Endothelial cell of umbilical vein (primary cell): ENCODE results near the gene CYB5A.

Source experiments
- JUN ChIP-seq: IDR thresholded peaks from 2 replicates; pipeline ENCODE4 v1.6.1; 2011; ENCODE audit warnings: borderline replicate concordance, low read depth; ENCODE audit not compliant: insufficient read length, insufficient read depth
- POLR2AphosphoS5 ChIP-seq: IDR thresholded peaks from 2 replicates; pipeline ENCODE4 v1.6.1; 2012; ENCODE audit warnings: low read depth, mild to moderate bottlenecking, control low read depth, low read length, moderate library complexity; ENCODE audit not compliant: insufficient read depth
- TF ChIP-seq, protein P1 (sequence below), 2 donors: IDR thresholded peaks; 1 replicate in 1 of 2; 2 replicates in 1 of 2; pipeline ENCODE4 v1.5.1; 2011; ENCODE audit warnings: low read length in 2 of 2, mild to moderate bottlenecking in 2 of 2, moderate library complexity in 2 of 2, control low read depth in 1 of 2, inconsistent platforms in 1 of 2, low read depth in 1 of 2; ENCODE audit not compliant: insufficient read depth in 1 of 2; ENCODE audit errors: extremely low read depth in 1 of 2

DNA sequence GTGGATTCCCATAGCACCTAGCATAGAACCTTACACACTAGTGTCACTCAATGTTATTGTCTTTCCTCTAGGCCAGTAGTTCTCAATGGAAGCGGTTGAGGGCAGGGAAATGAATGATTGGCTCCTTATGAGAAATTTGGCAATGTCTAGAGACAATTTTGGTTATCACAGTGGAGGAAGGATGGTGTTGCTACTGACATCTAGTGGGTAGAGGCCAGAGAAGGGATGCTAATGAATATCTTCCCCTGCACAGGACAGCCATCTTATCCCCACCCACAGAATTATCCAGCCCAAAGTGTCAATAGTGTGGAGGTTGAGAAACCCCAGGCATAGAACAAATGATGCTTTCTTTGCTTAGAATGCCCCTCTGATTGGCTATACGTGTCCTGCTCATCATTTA is 39.6 kb upstream of the CYB5A start:
- TF ChIP-seq POLR2AphosphoS5 = no peak
- no peak for TF ChIP-seq JUN
- TF ChIP-seq, protein P1, sequence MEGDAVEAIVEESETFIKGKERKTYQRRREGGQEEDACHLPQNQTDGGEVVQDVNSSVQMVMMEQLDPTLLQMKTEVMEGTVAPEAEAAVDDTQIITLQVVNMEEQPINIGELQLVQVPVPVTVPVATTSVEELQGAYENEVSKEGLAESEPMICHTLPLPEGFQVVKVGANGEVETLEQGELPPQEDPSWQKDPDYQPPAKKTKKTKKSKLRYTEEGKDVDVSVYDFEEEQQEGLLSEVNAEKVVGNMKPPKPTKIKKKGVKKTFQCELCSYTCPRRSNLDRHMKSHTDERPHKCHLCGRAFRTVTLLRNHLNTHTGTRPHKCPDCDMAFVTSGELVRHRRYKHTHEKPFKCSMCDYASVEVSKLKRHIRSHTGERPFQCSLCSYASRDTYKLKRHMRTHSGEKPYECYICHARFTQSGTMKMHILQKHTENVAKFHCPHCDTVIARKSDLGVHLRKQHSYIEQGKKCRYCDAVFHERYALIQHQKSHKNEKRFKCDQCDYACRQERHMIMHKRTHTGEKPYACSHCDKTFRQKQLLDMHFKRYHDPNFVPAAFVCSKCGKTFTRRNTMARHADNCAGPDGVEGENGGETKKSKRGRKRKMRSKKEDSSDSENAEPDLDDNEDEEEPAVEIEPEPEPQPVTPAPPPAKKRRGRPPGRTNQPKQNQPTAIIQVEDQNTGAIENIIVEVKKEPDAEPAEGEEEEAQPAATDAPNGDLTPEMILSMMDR (IDR thresholded peaks at IDR 0.05; ENCODE audit: extremely low read depth in 1 of 2, insufficient read depth in 1 of 2, low read depth in 1 of 2, low read length in 2 of 2) = no peak
